Right atrium auricular region (tissue), 2 donors: ENCODE results near the gene SPART. TPM values are rescaled to one million over a fixed set of nuclear protein-coding genes. Genes with fewer than 3 reads are reported as not detected.
A peak's percentile ranks its signal among the peaks of the same experiment; 100 is the strongest.

Experiments
- DNase-seq: peaks from one replicate; pipeline ENCODE4 v3.0.0-alpha.2; 2019; ENCODE audit warnings: low spot score
- H3K27ac ChIP-seq, 2 donors: fragments of 200-600 bp; sonication (generic); 1 replicate in 1 of 2; 2 replicates in 1 of 2; pipeline ENCODE4 v1.5.1; 2016 to 2019
- H3K27me3 ChIP-seq, 2 donors: fragments of 200-600 bp; sonication (generic); one replicate each; pipeline versions ENCODE4 v1.5.1 to v1.6.0; 2017 to 2019
- H3K36me3 ChIP-seq: fragments of 200-600 bp; sonication (generic); one replicate; pipeline ENCODE4 v1.5.1; 2016
- H3K4me1 ChIP-seq, 2 donors: fragments of 200-600 bp; sonication (generic); one replicate each; pipeline versions ENCODE4 v1.5.1 to v1.6.0; 2017 to 2019
- H3K4me3 ChIP-seq, 2 donors: fragments of 200-600 bp; sonication (generic); 1 replicate in 1 of 2; 2 replicates in 1 of 2; pipeline ENCODE4 v1.5.1; 2017 to 2019; ENCODE audit warnings: mild to moderate bottlenecking in 1 of 2, moderate library complexity in 1 of 2
- H3K9me3 ChIP-seq, 2 donors: fragments of 200-600 bp; sonication (generic); one replicate each; pipeline ENCODE4 v1.5.1; 2019
- CTCF ChIP-seq, 2 donors: fragments of 200-600 bp; sonication (generic); IDR thresholded peaks; one replicate each; pipeline ENCODE4 v1.5.1; 2019; ENCODE audit warnings: antibody characterized with exemption in 2 of 2
- total RNA-seq, 2 donors: library from RNA; depleted of rRNA; stranded (reverse); fragments of >200 nt; gene quantifications; one replicate each; pipeline ENCODE4 v1.1.0, GENCODE V29; 2016

SPART gene
- total RNA-seq, 2 donors from 2014 or later = 34.1 to 36.3 TPM

GRCh38 chr13:36298535-36299068 is 47.6 kb downstream of the SPART start:
- no peak for TF ChIP-seq CTCF (IDR thresholded peaks at IDR 0.05)
- H3K4me3 ChIP-seq = peak overlapping the region in 1 of 2 donors; percentile 64
- no peak overlapping the region for H3K27ac ChIP-seq
- H3K36me3 ChIP-seq = no peaks in the 10 kb centered on the region
- H3K27me3 ChIP-seq = no peaks in the 10 kb centered on the region
- H3K9me3 ChIP-seq = no peaks in the 10 kb centered on the region
- DNase-seq = no peak
- H3K4me1 ChIP-seq = peaks cover 0 to 14% of the 10 kb centered on the region in 2 donors

GRCh38 chr13:36297366-36298338 is 48.5 kb downstream of the SPART start, which contains the start of gene CCDC169:
CCDC169 (minus strand) TSS chr13:36297814; CDS start chr13:36297719, 95 bp downstream.
- peak within 1 kb of the TSS; percentile 53 to 64 for H3K4me3 ChIP-seq
- peak; percentile 67 for DNase-seq
- no peaks in the 10 kb centered on the region for H3K36me3 ChIP-seq
- H3K9me3 ChIP-seq = no peaks in the 10 kb centered on the region
- peaks cover 0 to 14% of the 10 kb centered on the region in 2 donors for H3K4me1 ChIP-seq
- TF ChIP-seq CTCF (IDR thresholded peaks at IDR 0.05) = no peak
- peak within 1 kb of the TSS; percentile 50 to 64 for H3K27ac ChIP-seq
- H3K27me3 ChIP-seq = no peaks in the 10 kb centered on the region

- TF ChIP-seq CTCF (IDR thresholded peaks at IDR 0.05) = no peak
- Histone ChIP-seq H3K36me3 (no peaks in the 10 kb centered on the region), H3K27me3 (no peaks in the 10 kb centered on the region), H3K4me1 (peaks cover 0 to 14% of the 10 kb centered on the region in 2 donors), H3K4me3 (no peak overlapping the region), H3K27ac (no peak overlapping the region), H3K9me3 (peaks cover 0 to 5% of the 10 kb centered on the region in 2 donors)
- DNase-seq = no peak
Observed at GRCh38 chr13:36294096-36294495, 52.1 kb downstream of the SPART start.

GRCh38 chr13:36293497-36293896 is 52.7 kb downstream of the SPART start:
- H3K4me3 ChIP-seq = no peak overlapping the region
- TF ChIP-seq CTCF (IDR thresholded peaks at IDR 0.05) = no peak
- peaks cover 0 to 13% of the 10 kb centered on the region in 2 donors for H3K4me1 ChIP-seq
- H3K27me3 ChIP-seq = no peaks in the 10 kb centered on the region
- H3K9me3 ChIP-seq = peaks cover 0 to 9% of the 10 kb centered on the region in 2 donors
- no peaks in the 10 kb centered on the region for H3K36me3 ChIP-seq
- no peak overlapping the region for H3K27ac ChIP-seq
- no peak for DNase-seq

GRCh38 chr13:36288794-36289391 is 57.3 kb downstream of the SPART start:
- H3K4me3 ChIP-seq = no peak overlapping the region
- H3K36me3 ChIP-seq = no peaks in the 10 kb centered on the region
- TF ChIP-seq CTCF (IDR thresholded peaks at IDR 0.05) = no peak
- no peak overlapping the region for H3K27ac ChIP-seq
- peaks cover 0 to 12% of the 10 kb centered on the region in 2 donors for H3K9me3 ChIP-seq
- H3K27me3 ChIP-seq = no peaks in the 10 kb centered on the region
- no peaks in the 10 kb centered on the region for H3K4me1 ChIP-seq
- DNase-seq = no peak
